Mesothelial cell of epicardium (in vitro differentiated cells): ENCODE data around the gene DHTKD1. TPM values are rescaled to one million over a fixed set of nuclear protein-coding genes. Genes with fewer than 3 reads are reported as not detected.

ENCODE experiments used
- DNase-seq, 2 experiments: peaks; one replicate each; pipeline ENCODE4 v3.0.0; 2021; ENCODE audit warnings: low spot score in 2 of 2; ENCODE audit not compliant: unreplicated experiment in 2 of 2
- H3K27ac Mint-ChIP-seq: 2 replicates; pipeline ENCODE4 v1.8.0; 2021; ENCODE audit warnings: mixed read lengths
- H3K27me3 Mint-ChIP-seq: 2 replicates; pipeline ENCODE4 v1.8.0; 2021; ENCODE audit warnings: low read depth, mixed read lengths
- H3K36me3 Mint-ChIP-seq: 2 replicates; pipeline ENCODE4 v1.8.0; 2021; ENCODE audit warnings: mixed read lengths
- H3K4me1 Mint-ChIP-seq: 2 replicates; pipeline ENCODE4 v1.8.0; 2021; ENCODE audit warnings: mixed read lengths
- H3K4me3 Mint-ChIP-seq: 2 replicates; pipeline ENCODE4 v1.8.0; 2021; ENCODE audit warnings: mild to moderate bottlenecking, moderate library complexity, mixed read lengths
- H3K9me3 Mint-ChIP-seq: 2 replicates; pipeline ENCODE4 v1.8.0; 2021; ENCODE audit warnings: mixed read lengths
- total RNA-seq: library from RNA; stranded (reverse); gene quantifications from 3 replicates; pipeline ENCODE4 v1.2.1, GENCODE V29; 2021
- TF ChIP-seq, protein P1 (sequence below): fragments of 200-600 bp; sonication (generic); IDR thresholded peaks from one replicate; pipeline ENCODE4 v1.5.0; 2021; ENCODE audit warnings: antibody characterized with exemption; ENCODE audit not compliant: unreplicated experiment

The DHTKD1 gene
- total RNA-seq, 1 donor from 2014 or later: 22.9 TPM

DNA sequence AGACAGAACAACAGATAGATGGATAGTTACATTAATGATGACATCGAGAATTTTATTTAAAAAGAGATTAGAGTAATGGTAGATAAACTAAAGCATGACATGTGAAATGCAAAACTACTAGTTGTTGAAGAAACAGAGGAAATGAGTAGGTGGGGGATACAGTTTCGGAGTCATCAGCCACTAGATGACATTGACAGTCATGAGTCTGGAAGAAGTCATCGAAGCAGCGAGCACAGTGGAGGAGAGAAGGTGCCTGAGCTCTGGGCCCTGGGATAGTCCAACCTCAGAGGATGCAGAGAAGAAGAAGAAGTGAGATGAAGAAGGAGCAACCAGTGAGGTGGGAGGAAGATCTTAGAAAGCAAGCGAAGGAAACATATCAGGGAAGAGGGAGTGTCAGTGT lies 40.5 kb downstream of the DHTKD1 start:
- Mint-ChIP-seq H3K36me3 (peaks cover 29% of the 10 kb centered on the region), H3K27me3 (no peaks in the 10 kb centered on the region), H3K4me3 (no peak overlapping the region), H3K9me3 (no peaks in the 10 kb centered on the region), H3K4me1 (no peaks in the 10 kb centered on the region), H3K27ac (no peak overlapping the region)
- TF ChIP-seq, protein P1, sequence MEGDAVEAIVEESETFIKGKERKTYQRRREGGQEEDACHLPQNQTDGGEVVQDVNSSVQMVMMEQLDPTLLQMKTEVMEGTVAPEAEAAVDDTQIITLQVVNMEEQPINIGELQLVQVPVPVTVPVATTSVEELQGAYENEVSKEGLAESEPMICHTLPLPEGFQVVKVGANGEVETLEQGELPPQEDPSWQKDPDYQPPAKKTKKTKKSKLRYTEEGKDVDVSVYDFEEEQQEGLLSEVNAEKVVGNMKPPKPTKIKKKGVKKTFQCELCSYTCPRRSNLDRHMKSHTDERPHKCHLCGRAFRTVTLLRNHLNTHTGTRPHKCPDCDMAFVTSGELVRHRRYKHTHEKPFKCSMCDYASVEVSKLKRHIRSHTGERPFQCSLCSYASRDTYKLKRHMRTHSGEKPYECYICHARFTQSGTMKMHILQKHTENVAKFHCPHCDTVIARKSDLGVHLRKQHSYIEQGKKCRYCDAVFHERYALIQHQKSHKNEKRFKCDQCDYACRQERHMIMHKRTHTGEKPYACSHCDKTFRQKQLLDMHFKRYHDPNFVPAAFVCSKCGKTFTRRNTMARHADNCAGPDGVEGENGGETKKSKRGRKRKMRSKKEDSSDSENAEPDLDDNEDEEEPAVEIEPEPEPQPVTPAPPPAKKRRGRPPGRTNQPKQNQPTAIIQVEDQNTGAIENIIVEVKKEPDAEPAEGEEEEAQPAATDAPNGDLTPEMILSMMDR: no peak
- no peak for DNase-seq

DNA sequence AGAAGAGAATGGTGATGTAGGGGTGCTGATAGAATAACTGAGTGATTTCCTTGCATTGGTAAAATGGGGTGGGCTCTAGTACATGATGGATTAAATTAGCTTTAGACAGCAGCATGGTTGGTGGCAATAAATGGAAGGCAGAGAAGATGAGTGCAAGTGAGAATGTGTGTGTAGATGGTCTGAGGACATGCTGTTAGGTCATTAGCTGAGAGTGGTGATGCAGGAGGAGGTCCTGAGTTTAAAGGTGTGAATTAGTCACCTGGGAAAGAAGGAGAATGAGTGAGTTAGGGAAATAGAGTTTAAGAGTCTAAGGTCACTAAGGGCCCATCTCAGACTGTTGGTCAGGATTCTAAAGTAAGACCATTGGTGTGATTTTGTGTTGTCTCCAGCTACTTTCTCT lies 42.8 kb downstream of the DHTKD1 start:
- H3K27me3 Mint-ChIP-seq: no peaks in the 10 kb centered on the region
- TF ChIP-seq, protein P1: no peak
- no peaks in the 10 kb centered on the region for H3K4me1 Mint-ChIP-seq
- no peak overlapping the region for H3K4me3 Mint-ChIP-seq
- DNase-seq: no peak
- H3K27ac Mint-ChIP-seq: no peak overlapping the region
- no peaks in the 10 kb centered on the region for H3K9me3 Mint-ChIP-seq
- peaks cover 25% of the 10 kb centered on the region for H3K36me3 Mint-ChIP-seq

DNA sequence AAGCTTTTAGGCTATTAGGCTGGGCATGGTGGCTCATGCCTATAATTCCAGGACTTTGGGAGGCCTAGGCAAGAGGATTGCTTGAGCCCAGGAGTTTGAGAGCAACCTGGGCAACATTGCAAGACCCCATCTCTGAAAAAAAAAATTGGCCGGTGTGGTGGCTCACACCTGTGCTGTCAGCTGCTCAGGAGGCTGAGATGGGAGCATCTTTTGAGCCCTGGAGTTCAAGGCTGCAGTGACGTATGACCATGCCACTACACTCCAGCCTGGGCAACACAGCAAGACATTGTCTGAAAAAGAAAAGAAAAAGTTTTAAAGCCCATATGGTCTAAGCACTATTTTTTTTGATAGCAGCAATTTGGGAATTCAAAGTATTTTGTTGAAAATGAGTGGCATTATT lies 44.9 kb downstream of the DHTKD1 start:
- no peaks in the 10 kb centered on the region for H3K9me3 Mint-ChIP-seq
- no peak overlapping the region for H3K4me3 Mint-ChIP-seq
- peaks cover 30% of the 10 kb centered on the region for H3K36me3 Mint-ChIP-seq
- TF ChIP-seq, protein P1: no peak
- DNase-seq: no peak
- H3K4me1 Mint-ChIP-seq: no peaks in the 10 kb centered on the region
- H3K27me3 Mint-ChIP-seq: no peaks in the 10 kb centered on the region
- no peak overlapping the region for H3K27ac Mint-ChIP-seq

- H3K27me3 Mint-ChIP-seq: no peaks in the 10 kb centered on the region
- H3K4me3 Mint-ChIP-seq: no peak overlapping the region
- H3K36me3 Mint-ChIP-seq: peaks cover 34% of the 10 kb centered on the region
- no peak for DNase-seq
- peaks cover under 1% of the 10 kb centered on the region for H3K9me3 Mint-ChIP-seq
- no peak overlapping the region for H3K27ac Mint-ChIP-seq
- TF ChIP-seq, protein P1: no peak
- no peaks in the 10 kb centered on the region for H3K4me1 Mint-ChIP-seq
Observed at GRCh38 chr10:12121673-12122072, 52.9 kb downstream of the DHTKD1 start.

DNA sequence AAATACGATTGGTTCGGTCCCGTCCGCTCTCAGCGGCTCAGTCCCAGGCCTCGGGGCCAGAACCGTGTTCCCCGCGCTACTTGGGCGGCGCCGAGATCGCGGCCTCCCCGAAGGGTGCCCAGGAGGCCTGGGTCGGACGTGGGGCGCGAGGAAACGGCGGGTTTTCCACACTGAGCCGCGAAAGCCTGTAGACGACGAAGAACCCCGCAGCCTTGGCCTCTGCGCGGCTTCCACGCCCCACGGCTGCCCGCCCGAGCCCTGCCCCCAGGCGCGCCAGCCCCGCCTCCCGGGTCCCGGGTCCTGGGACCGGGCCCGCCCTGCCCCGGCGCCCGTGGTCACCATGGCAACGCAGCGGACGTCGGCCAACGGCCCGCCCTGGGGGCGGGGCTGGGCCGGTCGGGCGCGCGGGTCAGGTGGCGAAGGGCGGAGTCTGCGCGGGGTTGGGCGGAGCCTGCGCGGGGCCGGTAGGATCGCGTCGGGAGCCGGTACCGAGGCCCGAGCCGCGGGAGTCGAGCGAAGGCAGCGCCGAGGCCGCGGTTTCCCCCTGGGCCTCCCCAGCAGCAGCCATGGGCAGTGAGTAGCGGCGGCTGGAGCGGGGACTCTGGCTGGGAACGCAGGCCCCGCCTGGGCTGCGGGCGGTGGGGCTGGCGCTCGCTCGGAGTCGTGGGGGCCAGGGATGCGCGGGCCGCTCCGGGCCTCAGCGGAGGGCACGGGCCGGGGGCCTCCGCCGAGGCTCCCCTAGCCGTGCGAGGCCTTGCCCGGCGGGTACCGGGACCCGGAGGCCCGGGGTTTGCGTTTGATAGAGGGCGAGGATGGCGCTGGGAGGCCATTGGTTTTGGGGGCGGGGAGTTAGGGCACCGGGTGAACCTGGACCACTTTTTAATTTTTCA lies 60.7 kb downstream of the DHTKD1 start, which contains the start of gene SEC61A2:
Gene SEC61A2, plus strand, starts transcription at position 456 of the 890 bp plus-strand sequence. Its CDS starts 111 bp downstream, at position 567.
- Mint-ChIP-seq H3K4me1 (peaks cover 4% of the 10 kb centered on the region), H3K36me3 (peaks cover 5% of the 10 kb centered on the region), H3K4me3 (peak within 1 kb of the TSS; percentile 86), H3K27ac (peak within 1 kb of the TSS; percentile 82), H3K27me3 (no peaks in the 10 kb centered on the region), H3K9me3 (peaks cover 4% of the 10 kb centered on the region)
- TF ChIP-seq, protein P1: no peak
- peak; percentile 95 to 98 for DNase-seq
